ENCODE measurements around the gene NAPEPLD. TPM values are rescaled to one million over a fixed set of nuclear protein-coding genes. Genes with fewer than 3 reads are reported as not detected.
"Not testable (repeated sequence)": the region's sequence is repeated elsewhere in the genome, so short reads cannot be mapped to it uniquely, and the experiment has no call there.

NAPEPLD gene
- total RNA-seq, 2 donors from 2014 or later = 11.2 to 12.9 TPM

DNA sequence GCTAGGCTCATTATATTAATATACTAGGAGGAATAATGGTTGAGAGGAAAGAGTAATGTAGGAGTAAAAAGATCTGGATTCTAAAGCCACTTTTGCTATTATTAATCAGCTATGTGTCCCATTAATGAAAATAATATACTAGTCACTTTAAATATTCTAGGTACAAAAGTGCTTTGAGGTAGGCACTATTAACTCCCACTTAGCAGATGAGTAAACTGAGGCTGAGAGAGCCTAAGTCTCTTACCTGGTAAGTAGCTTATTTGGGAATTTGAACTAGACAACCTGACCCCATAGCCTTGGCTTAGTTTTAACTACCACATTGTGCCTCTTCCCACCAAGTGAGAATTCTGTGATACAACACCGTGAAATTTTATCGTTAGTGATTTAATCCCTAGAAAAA, 68.0 kb downstream of the NAPEPLD start:
- no peak for DNase-seq
- Histone ChIP-seq H3K27me3 (no peaks in the 10 kb centered on the region), H3K4me1 (peaks cover 14% of the 10 kb centered on the region), H3K27ac (no peak overlapping the region), H3K9me3 (no peaks in the 10 kb centered on the region), H3K36me3 (replicated peaks in 1 of 2; ENCODE audit: insufficient read depth in 1 of 2, low read depth in 2 of 2) (peaks cover 0 to 2% of the 10 kb centered on the region in 2 donors), H3K4me3 (no peak overlapping the region)
- 96% methylated on average over 2 of the region's 2 CpGs for WGBS, 2 donors
- intact Hi-C loops (cut with DNase I) = no loop called here
- no peak for ATAC-seq
- TF ChIP-seq, protein P1, sequence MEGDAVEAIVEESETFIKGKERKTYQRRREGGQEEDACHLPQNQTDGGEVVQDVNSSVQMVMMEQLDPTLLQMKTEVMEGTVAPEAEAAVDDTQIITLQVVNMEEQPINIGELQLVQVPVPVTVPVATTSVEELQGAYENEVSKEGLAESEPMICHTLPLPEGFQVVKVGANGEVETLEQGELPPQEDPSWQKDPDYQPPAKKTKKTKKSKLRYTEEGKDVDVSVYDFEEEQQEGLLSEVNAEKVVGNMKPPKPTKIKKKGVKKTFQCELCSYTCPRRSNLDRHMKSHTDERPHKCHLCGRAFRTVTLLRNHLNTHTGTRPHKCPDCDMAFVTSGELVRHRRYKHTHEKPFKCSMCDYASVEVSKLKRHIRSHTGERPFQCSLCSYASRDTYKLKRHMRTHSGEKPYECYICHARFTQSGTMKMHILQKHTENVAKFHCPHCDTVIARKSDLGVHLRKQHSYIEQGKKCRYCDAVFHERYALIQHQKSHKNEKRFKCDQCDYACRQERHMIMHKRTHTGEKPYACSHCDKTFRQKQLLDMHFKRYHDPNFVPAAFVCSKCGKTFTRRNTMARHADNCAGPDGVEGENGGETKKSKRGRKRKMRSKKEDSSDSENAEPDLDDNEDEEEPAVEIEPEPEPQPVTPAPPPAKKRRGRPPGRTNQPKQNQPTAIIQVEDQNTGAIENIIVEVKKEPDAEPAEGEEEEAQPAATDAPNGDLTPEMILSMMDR (IDR thresholded peaks at IDR 0.05) = no peak
- TF ChIP-seq POLR2A (IDR thresholded peaks at IDR 0.05) = no peak

DNA sequence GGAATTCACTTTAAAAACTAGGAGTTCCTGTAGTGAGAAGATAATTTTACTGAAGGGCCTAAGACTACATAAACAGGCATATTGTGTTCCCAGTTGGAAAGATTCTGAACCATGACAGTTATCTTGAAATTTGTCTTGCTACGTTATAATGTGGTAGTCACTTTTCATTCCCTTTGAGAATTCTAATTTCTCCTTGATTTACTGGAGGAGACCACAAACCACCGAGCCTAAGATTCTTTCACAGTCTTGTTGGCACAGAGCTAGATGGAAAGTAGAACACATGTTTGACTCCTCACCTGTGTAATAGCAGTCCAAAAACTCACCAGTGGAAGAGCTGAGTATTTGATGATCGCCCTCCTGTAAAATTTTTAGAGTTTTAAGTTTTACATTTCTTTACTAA, 69.1 kb downstream of the NAPEPLD start:
- intact Hi-C loops (cut with DNase I) = no loop called here

DNA sequence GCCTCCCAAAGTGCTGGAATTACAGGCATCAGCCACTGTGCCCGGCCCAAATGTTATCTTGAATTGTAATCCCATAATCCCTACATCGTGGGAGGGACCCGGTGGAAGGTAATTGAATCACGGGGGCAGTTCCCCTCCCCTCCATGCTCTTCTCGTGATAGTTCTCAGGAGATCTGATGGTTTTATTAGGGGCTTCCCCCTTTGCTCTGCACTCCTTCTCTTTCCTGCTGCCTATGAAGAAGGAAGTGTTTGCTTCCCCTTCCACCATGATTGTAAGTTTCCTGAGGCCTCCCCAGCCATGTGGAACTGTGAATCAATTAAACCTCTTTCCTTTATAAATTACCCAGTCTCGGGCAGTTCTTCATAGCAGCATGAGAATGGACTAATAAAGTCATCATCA, 70.7 kb downstream of the NAPEPLD start:
- DNase-seq; H3K9me3 ChIP-seq; ATAC-seq; intact Hi-C loops (cut with DNase I); H3K27ac ChIP-seq; H3K4me3 ChIP-seq; H3K36me3 ChIP-seq (replicated peaks in 1 of 2; ENCODE audit: insufficient read depth in 1 of 2, low read depth in 2 of 2); H3K27me3 ChIP-seq: not testable (repeated sequence)
- H3K4me1 ChIP-seq = peaks cover 27% of the 10 kb centered on the region
- 79 to 87% methylated on average over 6 of the region's 6 CpGs for WGBS, 2 donors

More for the DNA sequence above, 69.1 kb downstream of the NAPEPLD start:
- Histone ChIP-seq H3K4me1 (peaks cover 17% of the 10 kb centered on the region), H3K27ac (no peak overlapping the region), H3K4me3 (no peak overlapping the region), H3K27me3 (no peaks in the 10 kb centered on the region), H3K36me3 (replicated peaks in 1 of 2; ENCODE audit: insufficient read depth in 1 of 2, low read depth in 2 of 2) (peaks cover 0 to 2% of the 10 kb centered on the region in 2 donors), H3K9me3 (no peaks in the 10 kb centered on the region)
- 77 to 82% methylated on average over 3 of the region's 3 CpGs for WGBS, 2 donors
- ATAC-seq (no peak), DNase-seq (no peak)
- TF ChIP-seq POLR2A (IDR thresholded peaks at IDR 0.05) = no peak
- TF ChIP-seq, protein P1 (IDR thresholded peaks at IDR 0.05) = no peak

DNA sequence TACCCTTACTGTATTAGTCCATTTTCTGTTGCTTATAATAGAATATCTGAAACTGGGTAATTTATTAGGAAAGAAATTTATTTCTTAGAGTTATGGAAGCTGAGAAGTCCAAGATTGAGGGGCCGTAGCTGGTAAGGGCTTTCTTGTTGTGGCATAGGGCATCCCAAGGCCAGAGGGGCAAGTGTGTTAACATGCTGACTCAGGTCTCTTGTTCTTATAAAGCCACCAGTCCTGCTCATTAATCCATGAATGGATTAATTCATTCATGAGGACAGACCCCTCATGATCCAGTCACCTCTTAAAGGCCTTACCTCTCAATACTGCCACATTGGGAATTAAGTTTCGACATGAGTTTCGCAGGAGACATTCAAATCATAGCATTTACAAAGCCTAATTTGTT, 71.6 kb downstream of the NAPEPLD start:
- intact Hi-C loops (cut with DNase I) = no loop called here
- H3K27ac ChIP-seq = no peak overlapping the region
- no peak for DNase-seq
- no peaks in the 10 kb centered on the region for H3K27me3 ChIP-seq
- H3K4me1 ChIP-seq = peaks cover 28% of the 10 kb centered on the region
- 97 to 99% methylated on average over 3 of the region's 3 CpGs for WGBS, 2 donors
- H3K9me3 ChIP-seq = no peaks in the 10 kb centered on the region
- no peak for ATAC-seq
- no peaks in the 10 kb centered on the region for H3K36me3 ChIP-seq (replicated peaks in 1 of 2; ENCODE audit: insufficient read depth in 1 of 2, low read depth in 2 of 2)
- H3K4me3 ChIP-seq = no peak overlapping the region
- TF ChIP-seq, protein P1 (IDR thresholded peaks at IDR 0.05) = no peak

DNA sequence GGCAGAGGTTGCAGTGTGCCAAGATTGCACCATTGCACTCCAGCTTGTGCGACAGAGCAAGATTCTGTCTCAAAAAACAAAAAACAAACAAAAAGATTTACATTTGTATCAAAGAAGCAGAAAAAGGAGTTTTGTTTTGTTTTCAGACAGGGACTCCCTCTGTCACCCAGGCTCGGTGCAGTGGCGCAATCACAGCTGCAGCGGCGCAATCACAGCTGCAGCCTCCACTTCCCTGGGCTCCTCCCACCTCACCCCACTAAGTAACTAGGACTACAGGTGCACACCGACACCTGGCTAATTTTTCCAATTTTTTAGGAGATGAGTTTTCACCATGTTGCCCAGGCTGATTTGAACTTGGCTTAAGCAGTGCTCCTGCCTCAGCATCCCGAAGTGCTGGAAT, 72.1 kb downstream of the NAPEPLD start:
- Histone ChIP-seq H3K4me3 (no peak overlapping the region), H3K27ac (no peak overlapping the region), H3K9me3 (no peaks in the 10 kb centered on the region), H3K27me3 (no peaks in the 10 kb centered on the region), H3K36me3 (replicated peaks in 1 of 2; ENCODE audit: insufficient read depth in 1 of 2, low read depth in 2 of 2) (no peaks in the 10 kb centered on the region), H3K4me1 (peaks cover 28% of the 10 kb centered on the region)
- ATAC-seq (no peak), DNase-seq (no peak)
- TF ChIP-seq, protein P1 (IDR thresholded peaks at IDR 0.05) = no peak
- TF ChIP-seq POLR2A (IDR thresholded peaks at IDR 0.05) = no peak
- intact Hi-C loops (cut with DNase I) = no loop called here
- WGBS, 2 donors = 82 to 93% methylated on average over 7 of the region's 7 CpGs
